DOHH2 (cell line): Measurements from ENCODE around the gene THEM5.

Experiments
- CTCF ChIP-seq: fragments of 200-600 bp; sonication (generic); IDR thresholded peaks from one replicate; pipeline ENCODE4 v1.5.1; 2014; ENCODE audit warnings: antibody characterized with exemption, mild to moderate bottlenecking, low read depth, low read length; ENCODE audit not compliant: poor library complexity, severe bottlenecking
- EZH2phosphoT487 ChIP-seq: fragments of 200-600 bp; sonication (generic); IDR thresholded peaks from 2 replicates; pipeline ENCODE4 v1.6.1; 2017; ENCODE audit warnings: borderline replicate concordance, mild to moderate bottlenecking, antibody characterized with exemption, low read length, moderate library complexity, mixed read lengths

- TF ChIP-seq CTCF: no peak
- TF ChIP-seq EZH2phosphoT487: no peak
These were observed 46.4 kb downstream of the THEM5 start for GRCh38 chr1:151807131-151807530.
